GM23338 (cell line): ENCODE data around the gene TTC28.
A peak's percentile ranks its signal among the peaks of the same experiment; 100 is the strongest.

Source experiments
- CTCF ChIP-seq, 2 experiments: fragments of 200-600 bp in 1 of 2; sonication (generic) in 1 of 2; conservative IDR thresholded peaks; 2 replicates each; pipeline versions ENCODE4 v1.5.1 to v1.6.1; 2016 to 2017; ENCODE audit warnings: antibody characterized with exemption in 2 of 2, low read depth in 2 of 2, mild to moderate bottlenecking in 2 of 2, moderate library complexity in 1 of 2
- EZH2 ChIP-seq: fragments of 200-600 bp; sonication (generic); IDR thresholded peaks from one replicate; pipeline ENCODE4 v1.8.0; 2017; ENCODE audit warnings: antibody characterized with exemption, mild to moderate bottlenecking, low read depth; ENCODE audit not compliant: unreplicated experiment
- TF ChIP-seq, protein P1 (sequence below): IDR thresholded peaks from one replicate; pipeline ENCODE4 v1.6.1; 2018; ENCODE audit warnings: antibody characterized with exemption; ENCODE audit not compliant: unreplicated experiment

DNA sequence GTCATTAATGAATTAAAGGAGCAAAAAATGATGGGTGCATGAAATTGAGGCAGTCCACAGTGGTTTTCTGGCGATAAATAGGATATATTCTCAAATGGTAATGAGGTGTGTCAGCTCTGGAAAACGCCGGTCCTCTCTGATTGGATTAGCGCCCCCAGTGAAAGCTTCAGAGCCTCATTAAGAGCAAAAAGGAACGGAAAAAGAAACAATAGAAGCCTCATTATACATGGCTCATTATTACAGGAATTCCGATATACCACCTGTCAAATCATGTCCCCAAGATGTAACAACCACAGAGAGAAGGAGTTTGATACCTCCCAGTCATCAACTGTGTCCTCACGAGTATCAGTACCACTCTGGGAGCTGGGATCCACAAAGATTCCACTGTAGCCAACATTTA is 584.9 kb downstream of the TTC28 start:
- TF ChIP-seq EZH2: no peak
- TF ChIP-seq, protein P1, sequence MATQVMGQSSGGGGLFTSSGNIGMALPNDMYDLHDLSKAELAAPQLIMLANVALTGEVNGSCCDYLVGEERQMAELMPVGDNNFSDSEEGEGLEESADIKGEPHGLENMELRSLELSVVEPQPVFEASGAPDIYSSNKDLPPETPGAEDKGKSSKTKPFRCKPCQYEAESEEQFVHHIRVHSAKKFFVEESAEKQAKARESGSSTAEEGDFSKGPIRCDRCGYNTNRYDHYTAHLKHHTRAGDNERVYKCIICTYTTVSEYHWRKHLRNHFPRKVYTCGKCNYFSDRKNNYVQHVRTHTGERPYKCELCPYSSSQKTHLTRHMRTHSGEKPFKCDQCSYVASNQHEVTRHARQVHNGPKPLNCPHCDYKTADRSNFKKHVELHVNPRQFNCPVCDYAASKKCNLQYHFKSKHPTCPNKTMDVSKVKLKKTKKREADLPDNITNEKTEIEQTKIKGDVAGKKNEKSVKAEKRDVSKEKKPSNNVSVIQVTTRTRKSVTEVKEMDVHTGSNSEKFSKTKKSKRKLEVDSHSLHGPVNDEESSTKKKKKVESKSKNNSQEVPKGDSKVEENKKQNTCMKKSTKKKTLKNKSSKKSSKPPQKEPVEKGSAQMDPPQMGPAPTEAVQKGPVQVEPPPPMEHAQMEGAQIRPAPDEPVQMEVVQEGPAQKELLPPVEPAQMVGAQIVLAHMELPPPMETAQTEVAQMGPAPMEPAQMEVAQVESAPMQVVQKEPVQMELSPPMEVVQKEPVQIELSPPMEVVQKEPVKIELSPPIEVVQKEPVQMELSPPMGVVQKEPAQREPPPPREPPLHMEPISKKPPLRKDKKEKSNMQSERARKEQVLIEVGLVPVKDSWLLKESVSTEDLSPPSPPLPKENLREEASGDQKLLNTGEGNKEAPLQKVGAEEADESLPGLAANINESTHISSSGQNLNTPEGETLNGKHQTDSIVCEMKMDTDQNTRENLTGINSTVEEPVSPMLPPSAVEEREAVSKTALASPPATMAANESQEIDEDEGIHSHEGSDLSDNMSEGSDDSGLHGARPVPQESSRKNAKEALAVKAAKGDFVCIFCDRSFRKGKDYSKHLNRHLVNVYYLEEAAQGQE: no peak
- 0 out of 4 replicates have a peak, but pooled peaks of 1 of the 2 experiments have one; percentile 3 for TF ChIP-seq CTCF (conservative IDR thresholded peaks at IDR 0.05; ENCODE audit: low read depth in 2 of 2)
